ENCODE measurements around the gene SBK1. TPM values are rescaled to one million over a fixed set of nuclear protein-coding genes. Genes with fewer than 3 reads are reported as not detected.

Gene SBK1
- total and polyA plus RNA-seq, 10 of the 15 experiments (the other 5 are each of a cell fraction or from before 2014, with no cell fraction given), result 0.04 to 0.26 (median 0.06) TPM; not detected in 4

DNA sequence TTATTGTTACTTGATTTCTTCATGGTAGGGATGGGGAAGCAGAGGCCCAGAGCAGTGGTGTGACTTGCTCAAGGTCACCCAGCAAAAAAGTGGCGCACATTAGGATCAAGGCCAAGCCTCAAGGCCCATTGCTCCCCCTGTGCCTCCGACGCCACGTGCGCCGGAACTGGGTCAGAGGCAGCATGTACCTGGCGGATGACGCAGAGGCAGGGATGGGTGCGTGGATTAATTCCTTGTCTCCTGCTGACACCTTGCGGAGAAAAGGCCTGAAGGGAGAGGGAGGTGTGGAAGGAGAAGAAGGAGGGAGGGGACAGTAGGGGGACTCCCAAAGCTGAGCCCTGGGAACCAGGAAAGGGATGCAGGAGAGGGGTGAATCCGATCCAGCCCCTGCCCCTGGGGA, 18.5 kb downstream of the SBK1 start:
- Histone ChIP-seq H3K27ac (ENCODE audit: control insufficient read depth, insufficient read depth) (no peak overlapping the region), H3K4me1 (ENCODE audit: control insufficient read depth, insufficient read depth, low read length) (peaks cover 3% of the 10 kb centered on the region; the same call in 1 of the 2 replicates), H3K9me3 (replicated peaks; ENCODE audit: control insufficient read depth, insufficient read depth, low read length) (no peaks in the 10 kb centered on the region), H3K4me2 (ENCODE audit: control insufficient read depth, insufficient read depth) (no peak overlapping the region), H3K27me3 (replicated peaks in 1 of 2; ENCODE audit: control insufficient read depth in 2 of 2, insufficient read depth in 2 of 2, low read length in 1 of 2) (peaks cover 0 to 2% of the 10 kb centered on the region in 2 experiments; a peak in 2 of 4 replicates), H3K79me2 (ENCODE audit: control insufficient read depth, insufficient read depth, low read length) (no peaks in the 10 kb centered on the region), H4K20me1 (ENCODE audit: control insufficient read depth, insufficient read depth) (no peaks in the 10 kb centered on the region), H3K9ac (ENCODE audit: control insufficient read depth, insufficient read depth, low read length) (no peak overlapping the region), H3K36me3 (ENCODE audit: control insufficient read depth in 2 of 2, insufficient read depth in 2 of 2, low read length in 1 of 2) (no peaks in the 10 kb centered on the region), H3K4me3 (no peak overlapping the region), H2AFZ (ENCODE audit: control insufficient read depth, low read depth, low read length) (no peak overlapping the region)
- ChIA-PET CTCF (interaction anchor here (1.3 kb wide), 1 partner anchor 11 kb away, joined by 6 read pairs; no protein-coding TSS in a partner anchor), SMC1A (ENCODE audit: uncharacterized antibody, unreplicated experiment) (no interaction called here), RAD21 (ENCODE audit: unreplicated experiment) (no interaction called here), POLR2A (no interaction called here)
- TF ChIP-seq STAT3 (IDR thresholded peaks at IDR 0.05; ENCODE audit: low read depth, low read length), result no peak
- TF ChIP-seq ZNF274 (IDR thresholded peaks at IDR 0.05; ENCODE audit: insufficient read depth, insufficient read length), result no peak
- no peak for TF ChIP-seq ATF3 (IDR thresholded peaks at IDR 0.05; ENCODE audit: borderline replicate concordance, extremely low read depth, low read depth, low read length)
- ATAC-seq (no peak), FAIRE-seq (no peak), DNase-seq (ENCODE audit: low read depth, low spot score) (no peak)
- BruUV-seq (replicated peaks), result no TSS peak
- intact Hi-C loops (cut with micrococcal nuclease; ENCODE audit: unreplicated experiment) (no loop called here), in situ Hi-C loops (cut with MboI) (loop anchor here (5.0 kb wide), 1 partner anchor 33 kb away; no protein-coding TSS in a partner anchor)
- 91% methylated on average over 11 of the region's 11 CpGs for WGBS (ENCODE audit: insufficient coverage, insufficient replicate concordance, low lambda C conversion rate, missing lambda C conversion rate)

GRCh38 chr16:28311413-28311812, 19.1 kb downstream of the SBK1 start:
- H3K79me2 ChIP-seq (ENCODE audit: control insufficient read depth, insufficient read depth, low read length), result no peaks in the 10 kb centered on the region
- H3K36me3 ChIP-seq (ENCODE audit: control insufficient read depth in 2 of 2, insufficient read depth in 2 of 2, low read length in 1 of 2), result no peaks in the 10 kb centered on the region
- peaks cover 0 to 2% of the 10 kb centered on the region in 2 experiments; a peak in 2 of 4 replicates for H3K27me3 ChIP-seq (replicated peaks in 1 of 2; ENCODE audit: control insufficient read depth in 2 of 2, insufficient read depth in 2 of 2, low read length in 1 of 2)
- no peak for FAIRE-seq
- DNase-seq (ENCODE audit: low read depth, low spot score), result no peak
- no peak overlapping the region for H3K9ac ChIP-seq (ENCODE audit: control insufficient read depth, insufficient read depth, low read length)
- H3K9me3 ChIP-seq (replicated peaks; ENCODE audit: control insufficient read depth, insufficient read depth, low read length), result no peaks in the 10 kb centered on the region
- CTCF ChIA-PET, result no interaction called here
- no peaks in the 10 kb centered on the region for H4K20me1 ChIP-seq (ENCODE audit: control insufficient read depth, insufficient read depth)
- no TSS peak for BruUV-seq (replicated peaks)
- 73% methylated on average over 4 of the region's 4 CpGs for WGBS (ENCODE audit: insufficient coverage, insufficient replicate concordance, low lambda C conversion rate, missing lambda C conversion rate)
- peaks cover 3% of the 10 kb centered on the region; the same call in 1 of the 2 replicates for H3K4me1 ChIP-seq (ENCODE audit: control insufficient read depth, insufficient read depth, low read length)
- H3K4me2 ChIP-seq (ENCODE audit: control insufficient read depth, insufficient read depth), result no peak overlapping the region
- ATAC-seq, result no peak
- no peak overlapping the region for H2AFZ ChIP-seq (ENCODE audit: control insufficient read depth, low read depth, low read length)
- SMC1A ChIA-PET (ENCODE audit: uncharacterized antibody, unreplicated experiment), result no interaction called here
- no peak overlapping the region for H3K4me3 ChIP-seq
- intact Hi-C loops (cut with micrococcal nuclease; ENCODE audit: unreplicated experiment), result no loop called here
- no peak for TF ChIP-seq RCOR1 (conservative IDR thresholded peaks at IDR 0.05; ENCODE audit: low read depth, low read length)
- TF ChIP-seq ZSCAN29 (IDR thresholded peaks at IDR 0.05), result no peak
- TF ChIP-seq SMAD1 (IDR thresholded peaks at IDR 0.05; ENCODE audit: low read depth, partially characterized antibody), result no peak
- TF ChIP-seq ZNF24 (IDR thresholded peaks at IDR 0.05), result no peak
- no peak for TF ChIP-seq LARP7 (IDR thresholded peaks at IDR 0.05)
- no peak for TF ChIP-seq MYC (IDR thresholded peaks at IDR 0.05; ENCODE audit: insufficient read depth, insufficient read length, insufficient replicate concordance, low read length, severe bottlenecking)
- TF ChIP-seq MLLT1 (IDR thresholded peaks at IDR 0.05), result no peak
- no peak for TF ChIP-seq KDM1A (IDR thresholded peaks at IDR 0.05; ENCODE audit: borderline replicate concordance)
- TF ChIP-seq GATAD2B (conservative IDR thresholded peaks at IDR 0.05; ENCODE audit: low read depth), result no peak
- in situ Hi-C loops (cut with MboI), result loop anchor here (5.0 kb wide), 1 partner anchor 34 kb away; no protein-coding TSS in a partner anchor
- POLR2A ChIA-PET, result no interaction called here
- no peak overlapping the region for H3K27ac ChIP-seq (ENCODE audit: control insufficient read depth, insufficient read depth)
- RAD21 ChIA-PET (ENCODE audit: unreplicated experiment), result no interaction called here

Data from GM12878 (cell line).